ENCODE data around the gene CABP2.

DNA sequence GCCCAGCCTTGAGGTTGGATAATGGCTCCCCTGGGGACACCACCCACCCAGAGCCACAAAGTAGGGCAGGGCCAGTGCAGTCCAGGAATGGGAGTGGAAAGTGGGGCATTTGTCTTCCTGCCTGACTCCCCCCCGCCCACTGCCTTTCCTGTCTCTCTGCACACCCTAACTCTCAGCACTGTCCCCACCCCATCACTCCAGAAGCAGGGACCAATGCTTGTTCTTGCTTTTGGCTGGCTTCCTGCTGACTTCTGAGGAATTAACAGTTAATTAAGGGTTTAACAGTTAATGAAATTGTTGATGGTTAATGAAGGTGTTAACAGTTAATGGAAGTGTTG, 22.8 kb downstream of the CABP2 start:
- no peak for TF ChIP-seq EZH2 (IDR thresholded peaks at IDR 0.05; ENCODE audit: borderline replicate concordance, low read depth, low read length, severe bottlenecking)
- TF ChIP-seq, protein P1, sequence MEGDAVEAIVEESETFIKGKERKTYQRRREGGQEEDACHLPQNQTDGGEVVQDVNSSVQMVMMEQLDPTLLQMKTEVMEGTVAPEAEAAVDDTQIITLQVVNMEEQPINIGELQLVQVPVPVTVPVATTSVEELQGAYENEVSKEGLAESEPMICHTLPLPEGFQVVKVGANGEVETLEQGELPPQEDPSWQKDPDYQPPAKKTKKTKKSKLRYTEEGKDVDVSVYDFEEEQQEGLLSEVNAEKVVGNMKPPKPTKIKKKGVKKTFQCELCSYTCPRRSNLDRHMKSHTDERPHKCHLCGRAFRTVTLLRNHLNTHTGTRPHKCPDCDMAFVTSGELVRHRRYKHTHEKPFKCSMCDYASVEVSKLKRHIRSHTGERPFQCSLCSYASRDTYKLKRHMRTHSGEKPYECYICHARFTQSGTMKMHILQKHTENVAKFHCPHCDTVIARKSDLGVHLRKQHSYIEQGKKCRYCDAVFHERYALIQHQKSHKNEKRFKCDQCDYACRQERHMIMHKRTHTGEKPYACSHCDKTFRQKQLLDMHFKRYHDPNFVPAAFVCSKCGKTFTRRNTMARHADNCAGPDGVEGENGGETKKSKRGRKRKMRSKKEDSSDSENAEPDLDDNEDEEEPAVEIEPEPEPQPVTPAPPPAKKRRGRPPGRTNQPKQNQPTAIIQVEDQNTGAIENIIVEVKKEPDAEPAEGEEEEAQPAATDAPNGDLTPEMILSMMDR (IDR thresholded peaks at IDR 0.05; ENCODE audit: borderline replicate concordance, extremely low read depth, low read length, poor library complexity, severe bottlenecking) = no peak

Data from DND-41 (cell line).